ENCODE results near the gene APBB1IP.

DNA sequence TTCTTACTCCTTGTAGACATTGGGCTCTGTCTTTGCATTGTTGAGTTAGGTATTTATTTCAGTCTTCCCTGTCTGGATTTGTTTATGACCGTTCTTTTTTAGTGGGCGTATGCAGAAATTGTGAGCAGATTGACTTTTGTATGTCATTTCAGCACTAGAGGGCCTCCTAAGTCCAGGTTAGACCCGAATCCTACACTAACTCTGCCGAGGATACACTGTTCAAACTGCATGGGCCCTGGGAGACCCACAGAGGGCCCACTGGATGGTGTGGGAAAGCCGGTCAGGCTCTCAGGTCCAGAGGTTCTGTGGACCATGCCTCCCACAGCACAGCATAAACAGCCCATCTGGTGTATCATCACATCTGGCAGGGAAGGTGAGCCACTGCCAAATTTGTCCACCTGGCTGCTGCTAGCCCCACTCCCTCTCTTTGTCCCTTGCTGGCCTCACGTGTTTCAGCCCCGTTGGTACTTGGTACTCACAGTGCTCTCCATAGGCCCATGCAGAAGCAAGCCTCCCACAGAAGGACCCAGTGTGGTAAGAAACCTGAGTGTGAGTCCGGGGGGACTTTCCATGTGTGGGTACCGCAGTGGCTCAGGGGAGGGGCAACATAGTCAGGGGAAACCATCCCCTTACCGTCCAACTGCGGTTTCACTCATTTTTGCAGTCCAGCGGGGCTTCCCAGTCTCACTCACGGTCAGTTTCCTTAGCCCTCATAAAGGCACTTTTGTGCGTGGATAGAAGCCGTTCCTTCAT is 112.8 kb downstream of the APBB1IP start:
- TF ChIP-seq, protein P1, sequence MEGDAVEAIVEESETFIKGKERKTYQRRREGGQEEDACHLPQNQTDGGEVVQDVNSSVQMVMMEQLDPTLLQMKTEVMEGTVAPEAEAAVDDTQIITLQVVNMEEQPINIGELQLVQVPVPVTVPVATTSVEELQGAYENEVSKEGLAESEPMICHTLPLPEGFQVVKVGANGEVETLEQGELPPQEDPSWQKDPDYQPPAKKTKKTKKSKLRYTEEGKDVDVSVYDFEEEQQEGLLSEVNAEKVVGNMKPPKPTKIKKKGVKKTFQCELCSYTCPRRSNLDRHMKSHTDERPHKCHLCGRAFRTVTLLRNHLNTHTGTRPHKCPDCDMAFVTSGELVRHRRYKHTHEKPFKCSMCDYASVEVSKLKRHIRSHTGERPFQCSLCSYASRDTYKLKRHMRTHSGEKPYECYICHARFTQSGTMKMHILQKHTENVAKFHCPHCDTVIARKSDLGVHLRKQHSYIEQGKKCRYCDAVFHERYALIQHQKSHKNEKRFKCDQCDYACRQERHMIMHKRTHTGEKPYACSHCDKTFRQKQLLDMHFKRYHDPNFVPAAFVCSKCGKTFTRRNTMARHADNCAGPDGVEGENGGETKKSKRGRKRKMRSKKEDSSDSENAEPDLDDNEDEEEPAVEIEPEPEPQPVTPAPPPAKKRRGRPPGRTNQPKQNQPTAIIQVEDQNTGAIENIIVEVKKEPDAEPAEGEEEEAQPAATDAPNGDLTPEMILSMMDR (IDR thresholded peaks at IDR 0.05): no peak
- no peak for TF ChIP-seq POLR2A (IDR thresholded peaks at IDR 0.05; ENCODE audit: low read depth)

Measured in esophagus muscularis mucosa (tissue), 3 donors.